Stimulated activated CD4-positive, alpha-beta T cell treated with anti-CD3 and anti-CD28 coated beads, TNF-alpha, amount 100 ng/mL, for 4 hours (primary cell): ENCODE results near the gene APOC1.
"Not testable (repeated sequence)": the region's sequence is repeated elsewhere in the genome, so short reads cannot be mapped to it uniquely, and the experiment has no call there.

Experiments used
- DNase-seq, 3 experiments: peaks; one replicate each; pipeline ENCODE4 v3.0.0-alpha.2; 2020; ENCODE audit warnings: low read depth in 3 of 3

The APOC1 gene

DNA sequence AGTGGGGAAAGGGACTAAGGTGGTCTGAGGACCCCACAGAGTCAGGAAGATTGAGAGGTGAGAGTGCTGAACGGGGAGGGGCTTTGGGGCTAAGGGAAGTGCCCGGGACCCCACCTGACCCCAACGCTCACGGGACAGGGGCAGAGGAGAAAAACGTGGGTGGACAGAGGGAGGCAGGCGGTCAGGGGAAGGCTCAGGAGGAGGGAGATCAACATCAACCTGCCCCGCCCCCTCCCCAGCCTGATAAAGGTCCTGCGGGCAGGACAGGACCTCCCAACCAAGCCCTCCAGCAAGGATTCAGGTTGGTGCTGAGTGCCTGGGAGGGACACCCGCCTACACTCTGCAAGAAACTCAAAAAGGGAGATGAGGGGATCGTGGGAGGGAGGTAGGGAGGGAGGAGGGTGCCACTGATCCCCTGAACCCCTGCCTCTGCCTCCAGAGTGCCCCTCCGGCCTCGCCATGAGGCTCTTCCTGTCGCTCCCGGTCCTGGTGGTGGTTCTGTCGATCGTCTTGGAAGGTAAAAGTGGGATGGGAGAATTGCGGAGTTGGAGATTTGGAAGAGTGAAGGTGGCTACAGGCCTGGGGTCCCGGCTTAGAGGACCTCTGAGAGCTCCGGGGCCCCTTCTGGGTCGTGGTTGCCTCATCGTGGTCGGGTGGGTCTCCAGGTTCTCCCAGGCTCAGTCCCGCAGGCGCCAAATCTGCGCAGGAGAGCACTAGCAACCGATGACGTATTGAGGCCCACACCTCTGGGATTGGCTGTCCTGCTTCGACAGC, at the start of gene APOC1:
APOC1 (plus strand) TSS at position 176 of the 774 bp plus-strand sequence; CDS start at position 460, 284 bp downstream.
- DNase-seq, result peak; percentile 53 to 64 (median 53)

DNA sequence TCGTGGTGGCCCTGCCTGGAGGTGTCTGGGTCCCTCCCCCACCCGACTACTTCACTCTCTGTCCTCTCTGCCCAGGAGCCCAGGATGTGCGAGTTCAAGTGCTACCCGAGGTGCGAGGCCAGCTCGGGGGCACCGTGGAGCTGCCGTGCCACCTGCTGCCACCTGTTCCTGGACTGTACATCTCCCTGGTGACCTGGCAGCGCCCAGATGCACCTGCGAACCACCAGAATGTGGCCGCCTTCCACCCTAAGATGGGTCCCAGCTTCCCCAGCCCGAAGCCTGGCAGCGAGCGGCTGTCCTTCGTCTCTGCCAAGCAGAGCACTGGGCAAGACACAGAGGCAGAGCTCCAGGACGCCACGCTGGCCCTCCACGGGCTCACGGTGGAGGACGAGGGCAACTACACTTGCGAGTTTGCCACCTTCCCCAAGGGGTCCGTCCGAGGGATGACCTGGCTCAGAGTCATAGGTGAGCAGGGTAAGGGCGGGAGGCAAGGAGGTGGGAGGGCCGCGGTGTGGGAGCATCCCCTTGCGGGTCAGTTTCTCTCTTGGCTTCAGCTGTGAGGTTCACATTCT, 49.1 kb upstream of the APOC1 start:
- no peak for DNase-seq

DNA sequence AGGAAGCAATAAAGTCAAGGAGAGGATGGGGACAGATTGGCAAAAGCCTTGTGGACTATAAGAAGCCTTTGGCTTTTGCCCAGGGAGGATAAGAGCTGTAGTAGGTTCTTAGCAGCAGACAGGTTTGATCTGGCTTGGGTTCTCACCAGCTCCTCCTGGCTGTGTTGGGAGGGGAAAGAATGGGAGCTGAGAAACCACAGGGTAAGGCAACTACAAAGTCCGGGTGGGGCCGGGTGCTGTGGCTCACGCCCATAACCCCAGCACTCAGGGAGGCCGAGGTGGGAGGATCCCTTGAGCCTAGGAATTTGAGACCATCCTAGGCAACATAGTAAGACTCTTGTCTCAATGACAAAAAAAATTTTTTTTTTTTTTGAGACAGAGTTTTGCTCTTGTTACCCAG, 47.7 kb upstream of the APOC1 start:
- no peak for DNase-seq

DNA sequence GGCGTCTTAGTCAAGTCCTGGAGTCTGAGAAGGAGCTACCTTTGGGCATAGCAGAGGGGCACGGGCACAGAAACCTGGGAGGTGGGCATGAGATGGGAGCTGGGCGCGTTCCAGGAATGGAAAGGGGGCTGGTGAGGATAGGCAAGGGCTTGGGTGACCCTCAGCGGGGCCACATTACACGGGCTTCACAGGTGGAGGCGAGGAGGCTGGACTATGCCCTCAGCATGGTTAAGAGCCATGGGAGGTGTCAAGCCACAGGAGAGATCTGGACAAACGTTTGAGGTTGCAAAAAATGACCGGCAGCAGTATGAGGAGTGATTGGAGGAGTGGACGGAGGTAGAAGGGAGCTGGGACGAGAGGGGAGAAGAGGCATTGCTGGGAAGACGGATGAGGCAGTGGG, 46.8 kb upstream of the APOC1 start:
- no peak for DNase-seq

DNA sequence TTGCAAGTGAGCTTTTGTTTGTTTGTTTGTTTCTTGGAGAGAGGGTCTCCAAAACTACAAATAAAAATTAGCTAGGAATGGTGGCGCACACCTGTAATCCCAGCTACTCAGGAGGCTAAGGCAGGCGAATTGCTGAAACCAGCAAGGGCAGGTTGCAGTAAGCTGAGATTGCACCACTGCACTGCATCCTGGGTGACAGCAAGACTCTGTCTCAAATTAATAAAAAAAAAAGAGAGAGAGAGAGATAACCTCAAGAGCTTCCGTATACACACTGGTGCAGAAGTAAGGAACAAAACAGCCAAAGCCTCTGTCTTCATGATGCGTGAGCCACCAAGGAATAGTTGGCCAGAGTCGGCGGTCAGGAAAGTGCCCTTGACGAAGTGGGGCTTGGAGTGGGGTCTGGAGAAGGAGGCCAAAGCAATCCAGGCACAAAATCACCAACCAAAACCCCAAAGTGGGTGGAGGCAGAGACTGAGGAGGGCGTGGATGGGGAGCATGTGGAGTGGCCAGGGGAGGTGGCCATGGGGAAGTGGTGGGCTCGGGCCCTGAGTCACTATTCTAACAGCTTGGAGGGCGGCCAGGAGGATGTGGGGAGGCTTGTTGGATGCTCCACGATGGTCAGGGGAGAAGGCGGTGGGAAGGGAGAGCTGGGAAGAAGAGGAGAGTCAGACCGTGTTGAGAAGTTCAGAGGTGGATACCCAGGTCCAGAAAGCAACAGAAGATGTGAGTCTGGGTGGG, 44.5 kb upstream of the APOC1 start:
- DNase-seq, result no peak

GRCh38 chr19:44871809-44872208, 42.6 kb upstream of the APOC1 start:
- DNase-seq, result no peak

GRCh38 chr19:44872661-44873060, 41.7 kb upstream of the APOC1 start:
- no peak for DNase-seq

DNA sequence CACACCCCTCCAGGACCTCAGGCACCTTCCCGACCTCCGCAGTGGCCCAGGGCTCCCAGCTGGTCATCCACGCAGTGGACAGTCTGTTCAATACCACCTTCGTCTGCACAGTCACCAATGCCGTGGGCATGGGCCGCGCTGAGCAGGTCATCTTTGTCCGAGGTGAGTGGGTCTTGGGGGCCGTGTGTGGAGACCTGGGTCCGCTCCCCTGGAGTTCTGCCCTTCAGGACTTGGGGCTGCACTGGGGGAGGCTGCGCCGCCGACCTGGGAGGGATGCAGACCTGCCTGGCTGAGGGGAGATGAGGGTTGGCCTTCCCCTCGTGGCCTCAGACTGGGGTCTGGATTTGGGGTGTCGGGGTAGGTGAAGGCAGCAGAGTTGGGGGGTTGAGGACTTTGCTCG, 40.1 kb upstream of the APOC1 start:
- DNase-seq, result no peak

- DNase-seq, result no peak
These were observed 38.5 kb upstream of the APOC1 start for GRCh38 chr19:44875666-44876451.

DNA sequence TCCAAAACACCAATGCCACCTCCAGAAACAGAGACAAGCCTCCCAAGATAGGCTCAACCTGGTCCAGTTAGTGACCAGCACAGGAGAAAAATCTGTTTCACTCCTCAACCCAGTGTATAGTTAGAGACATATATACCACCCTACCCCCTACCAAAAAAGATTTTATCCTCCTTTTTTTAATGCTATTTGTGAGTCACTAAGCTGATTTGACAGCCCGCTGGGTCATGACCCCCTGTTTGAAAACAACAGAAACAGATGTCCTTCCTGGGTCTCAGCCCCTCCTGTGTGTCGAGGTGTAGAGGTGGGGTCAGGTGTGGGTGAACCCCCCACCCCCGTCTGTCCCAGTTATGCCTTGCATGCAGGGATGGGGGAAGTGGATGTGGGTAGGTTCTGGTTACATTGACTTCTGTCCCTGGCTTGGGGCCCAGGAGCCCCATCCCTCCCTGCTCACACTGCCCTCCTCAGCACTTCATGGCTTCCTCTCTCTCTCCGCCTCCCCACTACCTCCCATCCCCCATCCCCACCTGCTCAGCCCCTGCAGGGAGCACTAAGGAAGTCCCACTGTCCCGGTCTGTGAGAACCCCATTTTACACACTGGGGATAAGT, 37.4 kb upstream of the APOC1 start:
- no peak for DNase-seq

GRCh38 chr19:44878120-44878865, 36.1 kb upstream of the APOC1 start:
- DNase-seq, result no peak

DNA sequence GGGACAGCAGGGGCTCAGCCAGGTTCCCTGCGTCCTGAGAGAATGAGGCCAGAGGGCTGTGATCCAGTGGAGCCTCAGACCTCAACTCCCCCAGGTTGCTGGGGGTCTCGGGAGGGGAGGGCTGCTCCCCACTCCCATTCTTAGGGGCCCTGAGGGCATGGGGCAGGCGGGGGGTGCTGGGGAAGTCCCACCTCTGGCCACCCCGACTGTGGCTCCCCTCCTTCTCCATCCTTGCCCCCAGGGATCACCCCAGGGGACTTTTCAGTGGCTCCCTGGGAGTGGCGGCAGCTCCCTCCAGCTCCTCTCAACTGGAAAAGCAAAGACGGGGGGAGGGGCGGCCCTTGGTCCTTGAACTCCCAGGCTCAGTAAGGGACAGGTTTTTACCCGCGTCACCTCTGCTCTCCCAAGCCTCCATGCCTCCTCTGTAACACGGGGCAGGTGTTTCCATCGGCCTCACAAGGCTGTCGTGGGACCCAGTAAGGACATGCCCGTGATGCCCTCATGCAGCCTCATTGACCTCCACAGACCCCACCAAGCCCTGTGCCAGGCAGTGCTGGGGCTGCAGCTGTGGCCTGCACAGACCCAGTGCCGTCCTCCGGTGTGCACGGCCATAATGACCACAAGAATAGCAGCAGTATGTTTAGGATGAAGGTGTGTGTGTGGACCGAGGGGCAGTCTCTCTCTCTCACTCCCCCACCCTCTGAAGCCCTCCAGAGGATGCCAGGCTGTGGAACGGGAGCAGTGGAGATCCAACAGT, 34.9 kb upstream of the APOC1 start:
- no peak for DNase-seq

DNA sequence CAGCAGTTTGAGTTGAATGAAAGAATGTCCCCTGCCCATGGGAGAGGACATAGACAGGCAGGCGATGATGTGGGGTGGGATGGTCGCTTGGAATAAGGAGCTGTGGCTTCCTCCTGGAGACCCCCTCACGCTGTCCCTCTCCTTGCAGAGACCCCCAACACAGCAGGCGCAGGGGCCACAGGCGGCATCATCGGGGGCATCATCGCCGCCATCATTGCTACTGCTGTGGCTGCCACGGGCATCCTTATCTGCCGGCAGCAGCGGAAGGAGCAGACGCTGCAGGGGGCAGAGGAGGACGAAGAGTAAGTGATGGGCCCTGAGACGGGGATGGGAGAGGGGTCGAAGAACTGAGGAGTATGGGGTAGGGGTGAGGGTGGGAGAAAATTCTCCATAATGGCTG, 32.3 kb upstream of the APOC1 start:
- DNase-seq, result no peak

GRCh38 chr19:44882619-44883397, 31.6 kb upstream of the APOC1 start:
- DNase-seq, result not testable (repeated sequence)

- no peak for DNase-seq
These were observed 30.5 kb upstream of the APOC1 start for GRCh38 chr19:44883922-44884321.

DNA sequence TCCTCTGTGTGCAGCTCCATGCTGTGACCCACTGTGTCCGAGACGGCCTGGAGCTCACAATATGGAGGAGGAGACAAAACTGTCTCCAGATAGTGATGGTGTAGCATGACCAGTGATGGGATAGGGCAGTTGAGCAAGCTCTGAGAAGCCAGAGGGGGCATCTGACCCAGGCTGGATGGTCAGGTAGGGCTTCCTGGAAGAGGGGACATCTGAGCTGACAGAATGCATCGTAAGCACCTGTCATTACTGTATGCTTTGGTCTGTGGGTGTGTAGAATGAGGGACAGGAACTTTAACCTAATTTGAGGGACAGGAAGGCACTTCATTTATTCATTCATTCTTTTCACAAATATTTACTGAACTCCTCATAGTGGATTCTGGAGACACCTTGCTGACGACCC, 29.8 kb upstream of the APOC1 start:
- DNase-seq, result no peak

DNA sequence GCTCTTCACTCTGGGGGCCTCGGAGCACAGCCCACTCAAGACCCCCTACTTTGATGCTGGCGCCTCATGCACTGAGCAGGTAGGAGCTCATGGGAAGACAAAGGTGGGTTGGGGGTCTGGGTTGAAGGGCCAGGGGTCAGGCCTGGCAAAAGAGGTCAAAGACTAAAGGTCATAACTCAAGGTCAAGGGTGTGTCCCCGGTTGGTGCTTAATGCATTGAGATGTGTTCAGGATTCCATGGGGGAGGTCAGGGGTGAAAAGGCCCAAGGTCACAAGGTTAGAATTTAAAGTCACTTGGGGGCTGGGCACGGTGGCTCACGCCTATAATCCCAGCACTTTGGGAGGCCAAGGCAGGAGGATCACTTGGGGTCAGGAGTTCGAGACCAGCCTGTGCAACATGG, 28.3 kb upstream of the APOC1 start:
- no peak for DNase-seq

GRCh38 chr19:44887648-44888047, 26.8 kb upstream of the APOC1 start:
- no peak for DNase-seq

GRCh38 chr19:44888335-44888734, 26.1 kb upstream of the APOC1 start:
- DNase-seq, result not testable (repeated sequence)
